GM23248 (cell line): Measurements from ENCODE around the gene ATP5F1B. TPM values are rescaled to one million over a fixed set of nuclear protein-coding genes. Genes with fewer than 3 reads are reported as not detected.

Source experiments
- DNase-seq: peaks from one replicate; pipeline ENCODE4 v3.0.0-alpha.2; 2015
- H2AFZ ChIP-seq: fragments of 200-600 bp; sonication (generic); 2 replicates; pipeline ENCODE4 v1.6.1; 2016; ENCODE audit warnings: antibody characterized with exemption
- H3F3A ChIP-seq: fragments of 200-600 bp; sonication (generic); 2 replicates; pipeline ENCODE4 v1.6.1; 2016; ENCODE audit warnings: mild to moderate bottlenecking, antibody characterized with exemption, mixed run types; ENCODE audit not compliant: insufficient read depth
- H3K27ac ChIP-seq: fragments of 200-600 bp; sonication (generic); 2 replicates; pipeline ENCODE4 v1.5.1; 2016; ENCODE audit warnings: mild to moderate bottlenecking
- H3K27me3 ChIP-seq: fragments of 200-600 bp; sonication (generic); replicated peaks from 2 replicates; pipeline ENCODE4 v1.6.1; 2016; ENCODE audit warnings: mild to moderate bottlenecking; ENCODE audit not compliant: insufficient read depth
- H3K36me3 ChIP-seq: fragments of 200-600 bp; sonication (generic); 2 replicates; pipeline ENCODE4 v1.6.1; 2016; ENCODE audit warnings: low read depth, mild to moderate bottlenecking
- H3K4me1 ChIP-seq: fragments of 200-600 bp; sonication (generic); 2 replicates; pipeline ENCODE4 v1.6.1; 2016; ENCODE audit warnings: mild to moderate bottlenecking; ENCODE audit not compliant: insufficient read depth
- H3K4me2 ChIP-seq: fragments of 200-600 bp; sonication (generic); one replicate; pipeline ENCODE4 v1.6.1; 2016; ENCODE audit warnings: mild to moderate bottlenecking; ENCODE audit not compliant: unreplicated experiment
- H3K4me3 ChIP-seq: fragments of 200-600 bp; sonication (generic); 2 replicates; pipeline ENCODE4 v1.5.1; 2016; ENCODE audit warnings: mild to moderate bottlenecking
- H3K79me2 ChIP-seq: fragments of 200-600 bp; sonication (generic); 2 replicates; pipeline ENCODE4 v1.6.1; 2016; ENCODE audit warnings: mild to moderate bottlenecking; ENCODE audit not compliant: insufficient read depth
- H3K9ac ChIP-seq: fragments of 200-600 bp; sonication (generic); 2 replicates; pipeline ENCODE4 v1.6.1; 2016; ENCODE audit warnings: mild to moderate bottlenecking
- H3K9me2 ChIP-seq: fragments of 200-600 bp; sonication (generic); 2 replicates; pipeline ENCODE4 v1.6.1; 2016; ENCODE audit warnings: mixed run types, mild to moderate bottlenecking, moderate library complexity; ENCODE audit not compliant: insufficient read depth
- H3K9me3 ChIP-seq: fragments of 200-600 bp; sonication (generic); one replicate; pipeline ENCODE4 v1.6.1; 2017; ENCODE audit warnings: low read depth
- H4K20me1 ChIP-seq: fragments of 200-600 bp; sonication (generic); 2 replicates; pipeline ENCODE4 v1.6.0; 2016; ENCODE audit not compliant: insufficient read depth
- EZH2 ChIP-seq: fragments of 200-600 bp; sonication (generic); IDR thresholded peaks from 2 replicates; pipeline ENCODE4 v1.6.1; 2018; ENCODE audit warnings: antibody characterized with exemption, mild to moderate bottlenecking; ENCODE audit not compliant: insufficient read depth, poor library complexity, severe bottlenecking
- EZH2phosphoT487 ChIP-seq: fragments of 200-600 bp; sonication (generic); IDR thresholded peaks from 2 replicates; pipeline ENCODE4 v1.6.1; 2018; ENCODE audit warnings: antibody characterized with exemption, moderate library complexity, mild to moderate bottlenecking, low read depth; ENCODE audit not compliant: insufficient read depth
- WGBS, 2 experiments: methylation state at CpG; one replicate each; pipeline ENCODE4 v1.1.6; 2015 to 2017; ENCODE audit warnings: low lambda C conversion rate in 2 of 2, low coverage in 1 of 2; ENCODE audit errors: missing lambda C conversion rate in 2 of 2; 5-methylcytosine and 5-hydroxymethylcytosine counted together
- in situ Hi-C: fragments of 300-500 bp; cut with MboI; formaldehyde crosslinking; loops from 2 replicates; pipeline ENCODE4 v1.15.0; 2020
- polyA plus RNA-seq: library from polyadenylated mRNA; unstranded; fragments of >200 nt; fragmentation: Nextera tagmentation; extraction: Ambion mirVana; gene quantifications from 2 replicates; pipeline ENCODE4 v1.2.1, GENCODE V29; 2016
- total RNA-seq: library from RNA; depleted of rRNA; stranded (reverse); fragments of >200 nt; shearing (Covaris generic); gene quantifications from 2 replicates; pipeline ENCODE4 v1.2.3, GENCODE V29; 2014

ATP5F1B gene
- total and polyA plus RNA-seq, 2 experiments from 2014 or later: 505 to 826 TPM

DNA sequence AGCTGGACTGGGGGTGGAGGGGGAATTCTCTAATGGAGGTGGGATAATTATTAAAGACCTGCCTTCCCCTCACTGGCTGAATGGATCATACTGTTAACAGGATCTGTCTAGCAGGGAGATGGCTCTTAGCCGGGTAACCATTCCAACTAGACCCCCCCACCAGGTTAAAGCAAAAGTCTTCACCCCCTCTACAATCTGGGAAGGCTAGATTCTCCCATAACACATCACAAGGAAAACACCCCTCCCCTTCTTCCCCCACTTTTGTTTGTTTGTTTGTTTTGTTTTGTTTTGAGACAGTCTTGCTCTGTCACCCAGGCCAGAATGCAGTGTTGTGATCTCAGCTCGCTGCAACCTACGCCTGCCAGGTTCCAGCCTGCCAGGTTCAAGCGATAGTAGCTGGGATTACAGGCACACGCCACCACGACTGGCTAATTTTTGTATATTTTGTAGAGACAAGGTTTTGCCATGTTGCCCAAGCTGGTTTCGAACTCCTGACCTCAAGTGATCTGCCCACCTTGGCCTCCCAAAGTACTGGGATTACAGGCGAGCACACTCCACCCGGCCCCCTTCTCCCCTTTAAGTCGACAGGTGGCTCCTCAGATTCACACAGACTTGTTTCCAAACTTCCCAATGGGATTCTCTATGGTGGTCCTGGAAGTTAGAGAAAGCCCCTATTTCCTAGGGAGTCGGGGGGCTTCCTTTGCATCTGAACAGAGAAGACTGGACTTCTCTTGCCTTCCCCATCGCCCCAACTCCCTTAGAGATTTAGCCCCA, 12.1 kb downstream of the ATP5F1B start:
- peak overlapping the region; percentile 81 for H3K4me3 ChIP-seq
- H3K9me3 ChIP-seq: no peaks in the 10 kb centered on the region
- in situ Hi-C loops: no loop called here
- no peak overlapping the region; the same call in 1 of the 2 replicates for H3K27ac ChIP-seq
- peaks cover 75% of the 10 kb centered on the region for H3K79me2 ChIP-seq
- DNase-seq: peak; percentile 26
- H3F3A ChIP-seq: peaks cover 36% of the 10 kb centered on the region
- no peaks in the 10 kb centered on the region for H3K27me3 ChIP-seq
- H3K4me2 ChIP-seq: peak overlapping the region; percentile 83
- H3K9me2 ChIP-seq: no peaks in the 10 kb centered on the region
- 45 to 47% methylated on average over 12 of the region's 12 CpGs for WGBS, 2 experiments
- TF ChIP-seq EZH2phosphoT487: no peak
- TF ChIP-seq EZH2: no peak
- H3K36me3 ChIP-seq: peaks cover 14% of the 10 kb centered on the region
- peaks cover 43% of the 10 kb centered on the region for H3K4me1 ChIP-seq
- no peak overlapping the region for H2AFZ ChIP-seq
- H4K20me1 ChIP-seq: no peaks in the 10 kb centered on the region; the same call in 1 of the 2 replicates
- H3K9ac ChIP-seq: peak overlapping the region; percentile 83

DNA sequence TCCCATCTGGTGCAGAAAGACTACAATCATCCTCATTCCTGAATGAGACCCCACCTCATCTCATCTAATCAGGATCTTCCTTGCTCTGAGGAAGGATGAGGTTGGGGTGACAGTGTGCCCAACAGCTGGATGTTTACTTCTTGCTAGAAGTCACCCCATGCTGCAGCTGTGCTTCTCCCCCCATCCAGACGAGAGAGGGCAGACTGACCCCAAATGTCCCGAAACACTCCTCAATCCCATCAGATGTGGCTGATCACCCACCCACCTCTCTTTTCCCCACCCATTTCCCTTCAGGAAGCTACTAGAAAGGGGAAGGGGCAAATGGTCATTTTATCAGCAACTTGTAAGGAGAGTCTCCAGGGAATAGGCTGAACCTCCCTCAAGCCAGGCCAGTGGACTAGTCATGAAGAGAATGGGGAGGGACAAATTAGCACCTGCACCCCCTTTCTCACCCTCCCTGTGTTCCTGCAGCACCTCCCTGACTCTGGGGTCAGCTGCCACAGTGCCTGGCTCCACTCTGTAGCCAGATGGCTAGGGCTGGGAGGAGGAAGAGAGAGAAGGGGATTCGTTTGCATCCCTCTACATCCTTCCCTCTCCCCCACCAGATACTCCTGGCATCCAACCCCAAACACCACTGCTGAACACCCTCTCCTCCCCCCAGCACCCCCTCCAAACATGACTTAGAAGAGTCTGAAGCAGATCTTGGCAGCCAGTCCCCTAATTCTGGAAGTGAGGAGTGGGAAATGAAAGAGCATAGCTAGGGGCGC, 12.9 kb downstream of the ATP5F1B start:
- in situ Hi-C loops: no loop called here
- Histone ChIP-seq H3K9me3 (no peaks in the 10 kb centered on the region), H3K27me3 (no peaks in the 10 kb centered on the region), H3F3A (peaks cover 35% of the 10 kb centered on the region), H3K9ac (peak overlapping the region; percentile 83; the same call in 1 of the 2 replicates), H2AFZ (no peak overlapping the region), H3K4me2 (peak overlapping the region; percentile 83), H3K36me3 (peaks cover 6% of the 10 kb centered on the region; the same call in 1 of the 2 replicates), H3K4me1 (peaks cover 51% of the 10 kb centered on the region), H3K79me2 (peaks cover 82% of the 10 kb centered on the region), H3K27ac (peak overlapping the region; percentile 7; the same call in 1 of the 2 replicates), H3K4me3 (peak overlapping the region; percentile 81), H3K9me2 (no peaks in the 10 kb centered on the region), H4K20me1 (no peaks in the 10 kb centered on the region; the same call in 1 of the 2 replicates)
- WGBS, 2 experiments: 40 to 44% methylated on average over 3 to 4 of the region's 4 CpGs
- DNase-seq: peak; percentile 55
- no peak for TF ChIP-seq EZH2phosphoT487
- TF ChIP-seq EZH2: no peak

DNA sequence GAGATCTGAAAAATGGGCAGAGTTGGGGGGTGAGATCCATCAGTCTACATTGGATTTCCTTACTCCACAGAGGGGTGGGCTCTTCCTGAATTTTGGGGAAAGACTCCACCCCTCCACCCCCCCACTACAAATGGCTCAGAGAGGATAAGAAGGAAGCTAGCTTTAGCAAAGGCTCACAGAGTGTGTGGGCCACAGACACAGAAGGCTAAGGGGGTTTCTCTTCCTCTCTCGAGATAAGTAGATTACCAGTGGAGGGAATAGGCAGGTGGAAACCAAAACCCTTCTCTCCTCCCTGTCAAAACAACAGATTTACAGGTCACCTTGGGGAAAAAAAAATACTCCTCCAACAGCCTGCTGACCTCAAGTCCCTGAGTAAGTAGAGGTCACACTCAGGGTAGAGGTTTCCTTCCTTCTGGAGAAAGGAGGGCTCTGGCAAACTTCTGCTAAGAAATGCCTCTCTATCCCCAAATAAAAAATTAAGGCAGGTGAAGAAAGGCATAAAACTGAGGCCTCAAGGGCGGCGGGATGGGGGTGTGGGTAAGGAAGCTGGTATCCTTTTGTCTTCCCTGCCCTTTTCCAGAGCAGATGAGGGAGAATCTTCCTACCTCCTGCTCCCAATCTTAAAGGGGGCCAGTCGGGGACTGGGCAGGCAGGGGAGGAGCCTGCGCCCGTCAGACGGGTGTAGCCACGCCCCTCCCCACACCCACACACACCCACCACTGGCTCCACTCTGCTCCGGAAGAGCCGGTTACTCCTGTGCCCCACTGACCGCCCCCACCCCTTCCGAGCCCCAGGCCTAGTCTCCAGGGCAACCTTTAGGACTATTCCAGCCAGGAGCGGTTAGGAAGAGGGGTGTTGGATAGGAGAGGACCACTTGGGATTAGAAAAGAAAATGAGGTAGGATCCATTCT, 13.7 kb downstream of the ATP5F1B start:
- Histone ChIP-seq H3K27ac (peak overlapping the region; percentile 7; the same call in 1 of the 2 replicates), H2AFZ (no peak overlapping the region), H3K36me3 (no peaks in the 10 kb centered on the region), H4K20me1 (no peaks in the 10 kb centered on the region), H3K79me2 (peaks cover 91% of the 10 kb centered on the region), H3K9me2 (no peaks in the 10 kb centered on the region), H3K4me1 (peaks cover 47% of the 10 kb centered on the region), H3K9ac (0 out of 2 replicates have a peak overlapping the region, but pooled peaks have one; percentile 19), H3F3A (peaks cover 36% of the 10 kb centered on the region), H3K4me2 (peak overlapping the region; percentile 83), H3K27me3 (no peaks in the 10 kb centered on the region), H3K4me3 (peak overlapping the region; percentile 81), H3K9me3 (no peaks in the 10 kb centered on the region)
- peak; percentile 48 for DNase-seq
- 4 to 10% methylated on average over 8 to 13 of the region's 13 CpGs for WGBS, 2 experiments
- no peak for TF ChIP-seq EZH2
- no peak for TF ChIP-seq EZH2phosphoT487
- in situ Hi-C loops: no loop called here
